ENCODE data around the gene VASH2. TPM values are rescaled to one million over a fixed set of nuclear protein-coding genes. Genes with fewer than 3 reads are reported as not detected.

The VASH2 gene
- total and polyA plus RNA-seq, 2 of the 8 experiments (the other 6 are each of a cell fraction or from before 2014, with no cell fraction given), result 44.0 to 187 TPM

GRCh38 chr1:212903664-212904063, 46.7 kb upstream of the VASH2 start:
- no peak overlapping the region for H3K23ac ChIP-seq (ENCODE audit: insufficient read length)
- no peak overlapping the region for H3K27ac ChIP-seq (ENCODE audit: low read depth, low read length)
- no peak overlapping the region for H4K5ac ChIP-seq (ENCODE audit: insufficient read length, low read depth, low read length)
- no peak overlapping the region for H3K14ac ChIP-seq (ENCODE audit: insufficient read length)
- H3K27me3 ChIP-seq (replicated peaks in 1 of 4; ENCODE audit: control insufficient read depth in 3 of 4, extremely low read depth in 1 of 4, insufficient read depth in 3 of 4, low read length in 3 of 4), result no peaks in the 10 kb centered on the region
- peaks cover 0 to 93% of the 10 kb centered on the region in 2 experiments for H3K79me2 ChIP-seq (ENCODE audit: control insufficient read depth in 1 of 2, insufficient read depth in 2 of 2, low read length in 2 of 2)
- peaks cover 7 to 18% (median 16%) of the 10 kb centered on the region in 4 experiments; a peak in 6 of 7 replicates for H3K4me1 ChIP-seq (replicated peaks in 1 of 4; ENCODE audit: control insufficient read depth in 3 of 4, insufficient read depth in 4 of 4, low read length in 3 of 4)
- no peak overlapping the region for H2AFZ ChIP-seq (ENCODE audit: low read length)
- WGBS, 2 experiments (ENCODE audit: extremely low coverage in 1 of 2, insufficient coverage in 1 of 2, insufficient read length in 1 of 2, insufficient replicate concordance in 2 of 2, low coverage in 1 of 2, low lambda C conversion rate in 2 of 2, missing lambda C conversion rate in 1 of 2), result 100% methylated on average over 1 of the region's 1 CpG; no CpG with 5 or more reads in 1 of the 2 experiments
- no peak overlapping the region for H2BK12ac ChIP-seq (ENCODE audit: low read depth, low read length)
- peaks cover 2 to 75% (median 27%) of the 10 kb centered on the region in 4 experiments; a peak in 5 of 8 replicates for H3K36me3 ChIP-seq (ENCODE audit: control insufficient read depth in 2 of 4, insufficient read depth in 4 of 4, low read length in 3 of 4)
- TF ChIP-seq TAF7 (optimal IDR thresholded peaks at IDR 0.05; ENCODE audit: borderline replicate concordance, low read depth, low read length) (no peak), HDAC6 (IDR thresholded peaks at IDR 0.05; ENCODE audit: low read depth, low read length) (no peak), E2F6 (IDR thresholded peaks at IDR 0.05) (no peak), RFX5 (IDR thresholded peaks at IDR 0.05; ENCODE audit: borderline replicate concordance, low read depth, low read length) (no peak), SRF (IDR thresholded peaks at IDR 0.05; ENCODE audit: low read depth, low read length) (no peak)
- H3K4me3 ChIP-seq (ENCODE audit: extremely low read depth in 1 of 4, insufficient read depth in 2 of 4, low read depth in 3 of 4, low read length in 4 of 4), result no peak overlapping the region; a peak in 1 of 8 replicates
- no peak overlapping the region for H3K9ac ChIP-seq (replicated peaks in 1 of 4; ENCODE audit: extremely low read depth in 1 of 4, low read depth in 3 of 4, low read length in 3 of 4)
- no peak overlapping the region for H3K18ac ChIP-seq (ENCODE audit: extremely low read depth, low read length)
- H2BK120ac ChIP-seq (replicated peaks; ENCODE audit: low read depth, low read length), result no peak overlapping the region
- H3K4ac ChIP-seq (replicated peaks; ENCODE audit: insufficient read length, low read depth, low read length), result no peak overlapping the region
- DNase-seq (ENCODE audit: low read depth in 1 of 2, low spot score in 2 of 2), result no peak
- 0 out of 2 replicates have a peak, but pooled peaks cover 4% of the 10 kb centered on the region for H3K79me1 ChIP-seq (ENCODE audit: low read depth, low read length)
- no peaks in the 10 kb centered on the region for H3K23me2 ChIP-seq (ENCODE audit: low read depth, low read length)
- H3K4me2 ChIP-seq (ENCODE audit: insufficient read depth in 1 of 2, low read depth in 2 of 2, low read length in 2 of 2), result no peak overlapping the region
- POLR2A ChIA-PET (ENCODE audit: partially characterized antibody), result interaction anchor here (5.2 to 9.3 kb wide), 2 partner anchors 12 to 13 kb away, joined by 62 to 94 read pairs; no protein-coding TSS in a partner anchor
- H3K9me3 ChIP-seq (ENCODE audit: insufficient read depth in 2 of 2, low read depth in 1 of 2, low read length in 1 of 2), result peaks cover 7 to 26% of the 10 kb centered on the region in 2 experiments; a peak in 3 of 4 replicates
- H4K91ac ChIP-seq (replicated peaks; ENCODE audit: insufficient read length, low read length), result no peak overlapping the region
- H2BK20ac ChIP-seq (ENCODE audit: low read length), result no peak overlapping the region
- H4K20me1 ChIP-seq (replicated peaks in 1 of 2; ENCODE audit: control insufficient read depth in 1 of 2, insufficient read depth in 2 of 2, low read length in 2 of 2), result no peaks in the 10 kb centered on the region
- FAIRE-seq, result no peak
- no peak overlapping the region for H2BK15ac ChIP-seq (ENCODE audit: low read length)
- no peak overlapping the region for H3K56ac ChIP-seq (replicated peaks; ENCODE audit: insufficient read length, low read depth, low read length)
- CTCF ChIA-PET (ENCODE audit: partially characterized antibody), result no interaction called here
- no peak overlapping the region for H2BK5ac ChIP-seq (ENCODE audit: low read depth, low read length)
- H4K8ac ChIP-seq (ENCODE audit: extremely low read depth, insufficient read depth, low read length), result no peak overlapping the region
- H2AK5ac ChIP-seq (ENCODE audit: low read depth, low read length), result no peak overlapping the region
